ENCODE data around the gene PARD3.

DNA sequence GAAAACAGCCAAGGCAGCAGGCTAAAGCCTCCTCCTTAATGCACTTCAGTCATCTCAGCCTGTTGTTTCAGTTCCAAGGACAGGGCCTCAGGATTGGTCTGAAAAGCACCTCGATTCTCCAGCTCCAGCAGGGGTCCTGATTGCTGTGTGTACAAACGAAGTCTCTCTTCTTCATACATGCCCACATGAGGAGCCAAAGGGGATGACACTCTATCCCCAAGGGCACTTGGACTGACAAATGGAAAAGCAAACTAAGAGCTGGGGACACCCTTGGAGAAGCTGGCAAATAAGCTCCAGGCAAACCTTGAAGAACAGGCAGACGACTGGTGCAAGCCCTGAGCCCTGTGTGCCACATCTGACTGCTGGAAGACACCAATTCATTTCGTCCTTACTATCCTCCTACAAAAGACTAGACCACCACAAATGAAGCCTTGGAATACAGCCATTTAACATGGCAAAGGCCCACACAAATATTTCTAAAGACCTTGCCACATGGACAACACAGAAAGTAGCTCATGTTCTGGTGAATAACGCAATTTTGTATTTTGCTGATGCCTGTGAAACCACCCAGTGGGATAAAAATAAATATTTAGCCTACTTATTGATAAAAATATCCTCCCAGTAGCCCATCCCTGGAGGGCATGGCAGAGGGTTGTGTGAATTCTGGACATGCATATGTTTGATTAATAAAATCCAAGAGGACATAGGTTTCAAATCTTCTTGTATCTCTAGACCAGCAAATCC lies 61.9 kb downstream of the PARD3 start:
- TF ChIP-seq CTCF (IDR thresholded peaks at IDR 0.05) (no peak), POLR2A (IDR thresholded peaks at IDR 0.05) (no peak)
